Measurements from ENCODE around the gene DNAJC22.
"Not testable (repeated sequence)": the region's sequence is repeated elsewhere in the genome, so short reads cannot be mapped to it uniquely, and the experiment has no call there.

The DNAJC22 gene

GRCh38 chr12:49331380-49332222, 15.1 kb upstream of the DNAJC22 start:
- DNase-seq, result peak; percentile 52 to 65

GRCh38 chr12:49332441-49332861, 14.2 kb upstream of the DNAJC22 start:
- DNase-seq, result no peak

- no peak for DNase-seq
Measured at GRCh38 chr12:49332891-49333371, 13.8 kb upstream of the DNAJC22 start.

DNA sequence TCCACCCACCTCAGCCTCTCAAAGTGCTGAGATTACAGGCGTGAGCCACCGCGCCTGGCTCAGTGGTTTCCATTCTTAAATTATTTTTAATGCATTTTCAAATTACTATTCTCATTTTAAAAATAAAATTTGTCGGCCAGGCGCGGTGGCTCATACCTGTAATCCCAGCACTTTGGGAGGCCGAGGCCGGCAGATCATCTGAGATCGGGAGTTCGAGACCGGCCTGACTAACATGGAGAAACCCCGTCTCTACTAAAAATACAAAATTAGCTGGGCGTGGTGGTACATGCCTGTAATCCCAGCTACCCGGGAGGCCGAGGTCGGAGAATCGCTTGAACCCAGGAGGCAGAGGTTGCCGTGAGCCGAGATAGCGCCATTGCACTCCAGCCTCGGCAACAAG, 12.9 kb upstream of the DNAJC22 start:
- DNase-seq, result not testable (repeated sequence)

DNA sequence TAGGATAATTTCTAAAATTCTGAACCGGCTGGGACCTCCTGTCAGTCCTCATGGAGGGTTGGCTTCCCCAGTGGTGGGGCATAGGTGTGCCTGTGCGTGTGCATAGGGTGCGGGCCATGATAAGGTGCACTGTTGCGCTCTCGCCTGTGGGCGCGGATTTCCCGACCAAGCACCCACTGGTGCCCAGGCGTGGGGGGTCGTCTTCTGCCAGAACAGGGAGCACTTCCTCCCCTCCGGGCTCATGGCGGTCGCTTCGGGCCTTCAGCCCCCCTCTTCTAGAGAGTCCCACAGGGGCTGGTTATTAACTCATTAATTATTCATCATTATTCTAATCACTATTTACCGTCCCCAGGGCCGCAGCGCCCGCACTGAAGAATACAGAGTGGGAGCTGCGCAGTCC, 12.5 kb upstream of the DNAJC22 start:
- no peak for DNase-seq

DNA sequence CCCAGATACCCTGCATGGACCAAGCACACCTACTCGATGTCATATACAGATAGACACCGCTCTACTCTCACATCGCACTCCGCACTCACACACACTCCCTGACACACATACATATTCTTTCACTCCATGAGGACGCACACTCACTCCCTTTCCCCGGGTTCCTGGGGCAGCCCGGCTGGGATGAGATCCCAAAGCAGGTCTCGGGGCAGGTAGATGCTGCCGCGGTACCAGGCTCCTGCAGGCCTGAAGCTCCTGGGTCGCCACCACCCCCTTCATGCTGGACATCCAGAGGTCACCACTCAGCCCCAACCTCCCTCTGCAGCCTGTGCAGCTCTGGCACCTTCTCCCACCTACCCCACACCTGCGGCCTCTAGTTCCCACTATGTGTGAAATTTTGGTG, 12.0 kb upstream of the DNAJC22 start:
- no peak for DNase-seq

- no peak for DNase-seq
Measured at GRCh38 chr12:49335118-49335954, 11.4 kb upstream of the DNAJC22 start.

DNA sequence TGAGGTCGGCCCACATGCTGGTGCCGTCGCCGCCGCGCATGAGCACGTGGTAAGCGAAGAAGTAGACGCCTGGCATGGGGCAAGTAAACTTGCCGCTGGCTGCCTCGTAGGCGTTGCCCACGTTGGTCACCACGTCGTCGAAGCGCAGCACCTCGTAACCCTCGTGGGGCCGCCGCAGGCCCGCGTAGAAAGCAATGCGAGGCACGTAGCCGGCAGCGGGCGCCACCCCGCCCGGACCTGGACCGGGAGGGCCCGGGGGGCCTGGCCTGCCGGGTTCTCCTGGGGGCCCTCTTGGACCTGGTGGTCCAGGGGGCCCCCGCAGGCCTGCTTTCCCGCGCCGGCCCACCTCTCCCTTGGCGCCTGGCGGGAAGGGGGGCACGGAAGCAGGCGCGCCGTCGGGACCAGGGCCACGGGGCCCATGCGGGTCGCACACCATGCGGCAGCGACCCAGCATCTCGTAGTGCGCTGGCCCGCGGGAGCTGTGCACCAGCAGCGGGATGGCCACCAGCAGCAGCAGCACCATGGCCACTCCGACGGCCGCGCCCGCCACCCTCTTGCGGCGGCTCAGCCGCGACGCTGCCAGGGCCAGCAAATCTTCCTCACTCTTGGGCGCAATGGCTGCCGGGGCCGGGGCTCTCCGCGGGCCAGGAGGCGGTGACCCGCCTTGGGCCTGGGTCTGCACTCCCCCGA, 10.6 kb upstream of the DNAJC22 start:
- no peak for DNase-seq

GRCh38 chr12:49336645-49337584, 9.8 kb upstream of the DNAJC22 start, which contains the start of gene C1QL4:
Gene C1QL4 (minus strand): TSS chr12:49337188. CDS start chr12:49336477, 711 bp downstream.
- peak; percentile 30 to 64 for DNase-seq

GRCh38 chr12:49338830-49339463, 7.7 kb upstream of the DNAJC22 start:
- no peak for DNase-seq

GRCh38 chr12:49339464-49339861, 7.2 kb upstream of the DNAJC22 start:
- no peak for DNase-seq

DNA sequence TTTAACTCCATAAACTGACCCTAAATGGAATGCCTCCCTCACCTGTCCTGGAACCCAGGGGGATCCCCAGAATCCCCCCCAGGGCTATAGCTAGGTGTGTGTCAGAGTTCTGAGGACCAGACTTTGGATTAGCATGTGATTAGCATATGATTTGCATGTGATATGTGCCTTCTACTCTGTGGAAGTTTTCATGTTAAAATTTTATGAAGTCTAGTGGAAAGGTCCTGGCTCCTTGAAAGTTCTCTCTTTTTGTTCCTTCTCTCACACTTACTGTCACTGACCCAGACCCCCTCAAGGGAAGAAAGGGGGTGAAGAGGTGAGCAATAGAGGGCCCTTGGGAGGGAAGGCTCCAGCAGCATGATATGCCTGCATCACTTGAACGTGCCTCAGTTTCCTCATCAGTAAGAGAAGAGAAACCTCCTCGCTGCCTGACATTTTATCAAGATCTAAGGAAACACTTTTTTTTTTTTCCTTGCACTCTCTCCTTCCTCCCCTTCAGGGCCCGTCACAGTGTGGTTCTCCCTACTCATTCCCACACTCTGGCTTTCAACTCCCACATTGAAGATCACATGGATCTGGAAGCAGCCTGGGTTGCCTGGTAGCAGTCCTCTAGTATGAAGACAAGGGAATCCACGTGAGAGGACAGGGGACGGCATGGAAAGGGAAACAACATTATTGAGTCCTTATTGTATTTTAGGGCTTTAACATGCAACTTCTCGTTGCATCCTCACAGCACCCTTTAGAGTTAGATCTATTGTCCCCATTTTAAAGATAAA, 6.4 kb upstream of the DNAJC22 start:
- DNase-seq, result no peak

DNA sequence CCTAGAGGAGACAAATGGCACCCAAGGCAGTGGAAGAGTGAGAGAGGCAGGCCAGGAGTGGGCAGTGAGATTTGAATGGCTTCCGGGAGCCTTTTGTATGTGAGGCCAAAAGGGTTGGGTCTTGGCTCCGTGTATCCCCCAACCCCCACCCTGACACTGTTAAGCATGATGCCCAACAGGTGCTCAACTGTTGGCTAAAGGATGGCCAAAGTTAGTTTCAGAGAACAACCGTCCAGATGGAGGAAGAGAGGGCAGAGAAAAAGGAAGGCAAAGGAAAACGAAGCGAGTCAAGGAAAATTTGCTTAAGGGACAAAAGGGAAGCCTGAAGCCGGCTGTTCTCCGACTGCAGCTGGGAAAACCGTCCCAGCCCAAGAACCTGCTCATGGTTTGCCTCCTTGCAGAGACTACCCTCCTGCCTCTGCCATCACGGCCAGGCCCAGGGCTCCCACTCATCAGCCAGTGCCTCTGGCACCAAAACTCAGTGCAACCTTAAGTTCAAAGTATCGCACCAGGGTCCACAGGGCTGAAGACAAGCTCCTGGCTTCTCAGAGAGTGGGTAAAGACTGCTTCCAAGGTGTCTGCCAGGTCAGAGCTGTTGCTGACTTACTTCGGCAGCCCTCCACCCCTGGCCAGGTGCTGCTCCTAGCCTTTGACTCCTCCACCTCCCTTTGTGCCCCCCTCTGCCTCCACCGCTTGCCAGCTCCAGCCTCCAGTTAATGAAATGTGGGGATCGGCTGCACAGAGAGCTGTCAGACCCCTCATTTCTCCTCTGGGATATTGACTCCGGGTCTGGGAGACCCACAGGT, 5.5 kb upstream of the DNAJC22 start:
- DNase-seq, result no peak

DNA sequence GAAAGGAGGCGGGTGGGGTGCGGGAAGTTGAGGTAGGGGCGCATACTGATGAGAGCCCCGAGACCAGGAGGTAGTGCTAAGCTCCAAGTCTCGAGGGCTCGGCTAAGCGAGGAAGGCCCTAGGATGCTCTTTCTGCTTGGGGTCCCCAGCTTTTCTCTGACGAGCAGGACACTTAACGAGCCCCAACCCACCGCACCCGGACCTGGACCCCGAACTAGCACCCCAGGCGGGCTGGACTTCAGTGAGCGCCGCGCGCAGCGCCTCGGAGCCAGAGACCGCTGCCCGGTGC, 5.0 kb upstream of the DNAJC22 start:
- no peak for DNase-seq

DNA sequence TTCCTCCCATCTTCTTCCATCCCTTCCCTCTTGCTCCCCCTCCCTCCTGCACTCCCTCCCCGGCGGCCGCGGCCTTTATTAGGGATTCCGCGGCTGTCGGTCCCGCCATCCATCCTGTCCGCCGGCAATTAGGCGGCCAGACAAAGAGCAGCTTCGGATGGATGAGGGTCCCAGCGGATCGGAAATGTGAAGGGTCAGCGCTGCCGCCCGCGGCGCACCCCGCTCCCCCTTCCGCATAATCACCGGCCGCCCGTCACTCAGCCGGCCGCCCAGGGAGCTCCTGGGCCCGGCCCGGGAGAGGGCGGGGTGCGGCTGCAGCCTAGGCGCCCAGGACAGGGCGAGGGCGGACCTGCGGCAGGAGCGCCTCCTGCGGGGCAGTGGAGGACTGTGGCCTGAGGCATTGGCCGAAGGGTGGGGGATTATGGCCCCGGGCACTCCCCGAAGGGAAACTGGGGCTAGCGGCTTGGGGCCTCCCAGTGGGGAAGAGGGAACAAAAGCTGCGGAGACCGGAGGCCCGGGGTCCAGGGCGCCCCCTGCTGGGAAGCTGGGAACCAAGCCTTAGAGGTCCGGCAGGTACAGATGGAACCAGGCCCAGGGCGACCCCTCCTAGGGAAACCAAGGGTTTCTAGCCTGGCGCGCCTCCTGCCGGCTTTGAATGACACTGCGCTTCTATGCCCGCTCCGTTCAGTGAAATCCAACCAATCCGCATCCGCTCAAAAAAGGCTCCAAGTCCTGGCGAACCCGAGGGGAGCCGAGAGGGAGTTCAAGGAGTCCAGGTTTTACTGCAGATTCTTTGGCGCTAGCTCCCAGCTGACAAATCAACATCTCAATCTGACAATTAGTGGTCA, 4.4 kb upstream of the DNAJC22 start:
- DNase-seq, result peak; percentile 50 to 53

GRCh38 chr12:49342914-49343731, 3.6 kb upstream of the DNAJC22 start:
- no peak for DNase-seq

DNA sequence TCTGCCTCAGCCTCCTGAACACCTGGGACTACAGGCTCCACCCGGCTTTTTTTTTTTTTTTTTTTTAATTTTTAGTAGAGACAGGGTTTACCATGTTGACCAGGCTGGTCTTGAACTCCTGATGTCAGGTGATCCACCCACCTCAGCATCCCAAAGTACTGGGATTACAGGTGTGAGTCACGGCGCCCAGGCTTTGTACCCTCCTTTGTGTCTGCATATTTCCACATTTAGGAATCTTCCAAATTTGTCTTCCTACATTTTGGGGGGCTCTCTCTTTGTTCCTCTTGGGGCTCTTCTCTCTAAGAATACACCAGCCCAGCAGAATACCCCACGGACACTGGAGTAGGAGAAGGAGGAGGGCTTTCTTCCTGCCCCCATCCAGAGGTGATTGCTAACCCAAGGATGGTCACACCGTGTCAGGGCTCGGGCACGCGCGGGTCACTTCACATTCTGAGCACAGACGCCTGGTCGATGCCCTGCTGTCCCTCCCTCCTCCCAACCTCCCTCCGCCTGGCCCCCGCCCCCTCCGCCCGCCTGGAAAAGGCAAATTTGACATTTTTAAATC, 2.1 kb upstream of the DNAJC22 start:
- DNase-seq, result no peak
